ENCODE results near the gene CLSTN2.

Gene CLSTN2

GRCh38 chr3:140434261-140434905 is 499.4 kb downstream of the CLSTN2 start:
- no peak for DNase-seq

- DNase-seq = no peak
Measured at GRCh38 chr3:140436421-140436820, 501.4 kb downstream of the CLSTN2 start.

DNA sequence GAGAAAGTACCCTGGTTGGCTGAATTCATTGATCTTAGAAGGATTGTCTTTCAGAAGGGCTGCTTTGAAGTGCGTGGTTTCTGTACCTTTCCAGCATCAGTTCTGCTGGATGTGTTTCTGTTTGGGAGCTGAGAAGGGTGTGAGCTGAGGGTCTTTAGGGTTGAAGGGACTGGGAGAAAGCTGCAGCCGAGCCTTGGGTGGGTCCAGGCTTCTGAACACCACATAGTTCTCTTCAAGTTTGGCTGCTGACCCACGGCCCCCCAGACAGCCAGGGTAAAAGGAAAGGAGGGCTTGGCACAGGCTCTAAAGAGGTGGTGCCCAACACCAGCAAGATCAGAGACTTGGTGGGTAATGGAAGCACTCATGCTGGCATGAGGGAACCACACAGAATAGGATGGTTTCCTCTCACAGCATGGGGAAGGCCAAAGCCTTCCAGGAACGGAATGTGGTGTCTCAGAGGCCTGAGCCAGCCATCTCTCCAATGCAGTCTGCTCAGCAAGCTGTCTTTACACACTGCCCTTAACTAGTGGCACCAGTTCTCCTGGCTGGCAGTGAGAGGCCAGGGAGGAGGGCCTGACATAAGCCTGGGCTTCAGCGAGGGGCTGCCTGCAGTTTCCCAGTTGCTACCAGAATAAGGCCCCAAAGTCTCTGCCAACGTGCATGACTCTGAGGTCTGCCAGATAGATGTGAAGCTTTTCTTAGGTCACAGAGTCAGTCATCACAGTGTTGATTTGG is 503.9 kb downstream of the CLSTN2 start:
- no peak for DNase-seq

DNA sequence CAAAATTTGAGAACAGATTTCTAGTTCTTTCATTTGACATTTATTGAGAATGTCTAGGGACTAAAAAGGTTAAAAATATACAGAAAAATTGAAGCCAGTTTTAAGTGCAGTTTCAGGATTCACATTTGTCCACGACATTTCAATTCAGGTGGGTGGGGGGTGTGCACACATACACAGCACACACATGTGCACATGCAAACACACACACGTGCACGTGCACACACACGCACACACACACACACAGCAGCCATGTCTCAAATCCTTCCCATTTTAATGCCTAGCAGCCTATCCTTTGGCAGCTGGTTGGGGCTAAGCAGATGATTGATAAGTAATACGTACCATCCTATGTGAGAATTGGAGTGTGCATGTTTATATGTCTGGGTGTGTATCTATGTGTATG is 504.5 kb downstream of the CLSTN2 start:
- DNase-seq = no peak

- DNase-seq = no peak
Measured at GRCh38 chr3:140440446-140440845, 505.5 kb downstream of the CLSTN2 start.

DNA sequence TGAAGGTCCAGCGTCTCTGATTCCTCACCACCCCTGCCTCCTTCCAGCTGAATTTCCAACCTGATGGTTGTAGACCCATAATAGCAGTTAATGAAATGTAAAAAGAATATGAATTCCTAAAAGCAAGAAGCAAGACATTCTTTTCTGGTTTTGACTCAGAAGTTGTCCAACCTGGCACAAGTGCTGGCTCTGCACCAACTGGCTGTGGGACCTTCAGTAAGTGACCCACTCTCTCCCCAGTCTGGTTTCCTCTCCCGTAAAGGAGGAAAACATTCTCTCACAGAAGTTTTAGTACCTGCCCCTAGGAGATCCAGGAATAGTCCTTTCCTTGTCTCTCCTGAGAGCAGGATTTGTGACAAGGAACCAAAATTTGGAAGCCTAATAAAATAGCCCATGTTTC is 506.0 kb downstream of the CLSTN2 start:
- DNase-seq = no peak

- DNase-seq = no peak
Measured at GRCh38 chr3:140442621-140443020, 507.6 kb downstream of the CLSTN2 start.

- no peak for DNase-seq
Measured at GRCh38 chr3:140443073-140443472, 508.1 kb downstream of the CLSTN2 start.

GRCh38 chr3:140443806-140444205 is 508.8 kb downstream of the CLSTN2 start:
- DNase-seq = no peak

DNA sequence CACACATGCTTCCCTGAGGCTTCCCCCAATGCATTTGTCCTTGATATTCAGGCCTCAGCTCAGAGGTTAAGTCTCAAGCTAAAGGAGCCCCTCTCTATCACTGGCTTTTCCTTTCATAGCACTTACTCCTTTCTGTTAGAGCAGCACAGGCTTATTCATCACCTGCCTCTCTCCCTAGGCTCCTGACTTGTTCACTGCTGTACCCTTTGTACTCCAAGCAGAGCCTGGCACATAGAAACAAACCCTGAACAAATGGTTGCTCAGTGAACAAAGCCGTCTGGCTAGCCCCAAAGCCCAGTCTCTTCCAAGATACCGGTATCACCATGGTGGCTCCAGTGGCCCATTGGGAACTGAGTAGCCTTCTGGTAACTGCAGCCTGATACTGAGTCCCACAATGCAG is 511.7 kb downstream of the CLSTN2 start:
- DNase-seq = no peak

DNA sequence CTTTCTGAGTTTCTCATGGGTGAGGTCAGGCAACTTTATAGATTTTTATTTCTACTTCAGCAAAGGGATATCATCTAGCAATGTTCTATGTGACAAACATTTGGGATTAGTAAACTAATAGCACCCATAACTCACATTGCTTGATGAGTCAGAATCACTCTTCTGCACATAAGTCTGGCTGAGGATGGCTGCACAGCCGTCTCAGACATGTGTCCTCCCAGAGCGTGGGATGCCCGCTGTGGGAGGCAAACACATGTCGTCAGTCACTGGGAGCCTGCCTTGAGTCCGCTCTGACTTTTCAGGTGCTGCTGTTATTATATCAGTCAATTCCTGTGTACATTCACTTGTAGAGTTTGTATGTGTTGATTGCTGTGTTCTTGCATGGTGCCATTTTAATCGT is 512.2 kb downstream of the CLSTN2 start:
- DNase-seq = no peak

DNA sequence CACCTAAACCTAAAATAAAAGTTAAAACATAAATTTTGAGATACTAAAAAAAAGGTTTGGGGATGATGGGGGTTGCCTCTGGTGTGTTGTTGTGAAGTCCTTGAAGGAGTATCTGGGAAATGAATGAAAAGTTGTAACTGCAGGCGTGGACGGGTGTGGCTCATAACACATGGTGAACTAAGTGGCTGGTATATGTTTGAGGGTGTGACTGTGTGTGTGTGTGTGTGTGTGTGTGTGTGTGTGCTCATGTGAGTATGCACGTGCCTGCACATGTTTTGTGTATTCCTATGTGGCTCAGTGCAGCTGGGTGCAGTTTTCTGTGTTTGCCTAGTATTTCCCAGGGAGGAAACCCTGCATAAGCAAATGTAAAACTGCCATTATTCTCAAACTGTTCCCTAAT is 513.0 kb downstream of the CLSTN2 start:
- no peak for DNase-seq

DNA sequence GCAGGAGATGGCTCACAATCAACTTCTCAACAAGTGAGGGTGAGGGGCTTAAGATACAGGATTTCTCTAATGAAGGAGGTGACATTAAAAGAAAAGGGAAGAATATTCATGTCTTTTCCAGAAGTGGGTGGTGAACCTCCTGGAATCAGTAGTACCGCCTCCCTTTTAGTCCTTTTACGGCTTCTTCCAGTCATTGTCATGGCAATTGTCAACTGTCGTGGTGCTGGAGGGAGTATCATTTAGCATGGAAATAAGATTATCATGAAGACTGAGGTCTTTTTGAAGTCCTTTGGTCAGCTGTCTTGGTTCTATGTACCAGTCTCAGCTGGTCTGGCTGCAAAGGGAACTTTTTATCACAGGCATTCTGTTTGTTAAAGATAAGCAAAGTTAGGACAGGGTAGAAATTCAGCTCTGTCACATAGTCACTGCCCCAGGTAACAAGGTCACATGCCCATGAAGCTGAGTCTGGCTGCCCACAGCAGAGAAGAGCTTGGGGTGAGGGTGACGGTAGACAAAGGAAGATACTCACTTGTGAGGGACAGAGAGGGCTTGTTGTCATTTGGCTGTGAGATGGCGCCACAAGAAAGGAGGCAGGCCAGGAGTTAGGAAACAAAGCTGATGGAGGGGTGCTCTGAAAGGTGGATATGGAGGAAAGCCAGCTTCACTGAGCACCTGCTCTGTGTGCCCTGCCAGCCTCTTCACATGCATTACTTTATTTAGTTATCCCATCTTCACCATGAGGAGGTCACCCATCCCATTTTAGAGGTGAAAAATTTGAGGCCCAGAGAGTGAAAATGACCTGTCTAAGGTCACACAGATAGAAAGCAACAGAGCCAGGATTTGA is 514.6 kb downstream of the CLSTN2 start:
- no peak for DNase-seq

GRCh38 chr3:140453750-140454149 is 518.8 kb downstream of the CLSTN2 start:
- DNase-seq = no peak

DNA sequence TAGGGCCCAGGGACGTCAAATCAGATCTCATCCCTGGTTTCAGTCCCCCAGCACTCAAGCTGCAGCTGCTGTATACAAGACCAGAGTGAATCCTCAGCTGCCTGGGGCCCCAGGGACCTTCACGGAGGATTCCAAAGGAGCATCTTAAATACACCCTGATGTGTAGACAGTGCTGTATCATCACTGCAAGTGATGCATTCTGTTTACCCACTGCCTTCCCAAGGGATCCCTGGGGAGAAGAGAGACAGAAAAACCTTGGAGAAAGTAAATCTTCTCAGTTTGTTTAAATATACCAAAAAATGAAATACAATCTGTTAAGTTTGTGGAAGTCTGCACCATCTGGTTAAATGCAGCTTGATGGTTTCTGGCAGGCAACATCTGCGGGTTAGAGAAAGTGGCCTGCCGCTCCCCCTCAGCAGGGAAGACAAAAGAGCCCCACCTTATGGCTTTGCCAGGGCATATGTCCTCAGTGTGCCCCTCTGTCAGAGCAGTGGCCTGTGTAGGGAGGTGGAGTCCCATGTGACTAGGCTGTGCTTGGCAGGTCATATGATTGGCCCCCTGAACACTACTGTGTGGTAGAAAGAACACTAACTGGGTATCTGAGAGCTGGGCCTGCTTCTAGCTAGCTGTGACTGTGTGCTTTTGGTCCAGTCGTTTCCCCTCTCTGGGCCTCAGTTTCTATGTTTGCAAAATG is 520.7 kb downstream of the CLSTN2 start:
- DNase-seq = no peak

DNA sequence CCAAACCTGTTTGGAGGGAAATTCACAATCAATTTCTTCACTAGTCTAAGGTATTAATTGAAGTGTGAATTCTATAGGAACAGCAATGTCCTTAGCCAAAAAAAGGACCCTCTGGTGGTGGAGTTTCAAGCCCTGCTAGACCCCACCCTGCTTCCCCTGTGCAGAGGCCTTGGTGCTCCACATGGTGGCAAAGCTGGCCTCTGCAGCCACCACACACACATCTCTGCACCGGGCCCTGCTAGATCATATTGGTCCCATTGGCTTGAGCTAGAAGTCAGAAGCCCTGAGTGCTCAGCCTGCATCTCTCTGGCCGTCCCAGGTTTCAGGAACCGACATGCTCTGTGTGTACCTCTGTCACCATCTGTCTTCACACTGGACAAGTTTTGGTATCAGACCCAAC is 522.0 kb downstream of the CLSTN2 start:
- no peak for DNase-seq

GRCh38 chr3:140459462-140459861 is 524.5 kb downstream of the CLSTN2 start:
- DNase-seq = no peak

GRCh38 chr3:140461250-140461649 is 526.3 kb downstream of the CLSTN2 start:
- no peak for DNase-seq

DNA sequence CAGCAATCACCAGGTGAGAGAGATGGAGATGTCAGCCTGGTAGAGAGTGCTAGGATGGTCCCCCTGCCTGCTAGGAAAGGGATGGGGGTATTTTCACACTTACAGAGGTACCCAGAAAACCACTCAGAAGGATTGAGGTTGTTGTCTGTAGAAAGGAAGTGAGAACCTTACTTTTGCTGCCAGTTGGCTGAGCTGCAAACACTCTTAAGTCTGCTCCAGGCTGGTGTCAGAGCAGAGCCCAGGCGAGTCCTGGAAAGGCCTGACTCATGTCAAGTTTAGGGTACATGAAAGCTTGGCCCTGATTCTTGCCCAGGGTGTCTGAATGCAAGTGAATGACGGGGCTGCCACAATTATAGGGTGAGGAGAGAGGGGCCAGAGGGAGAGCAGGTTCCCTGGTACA is 528.4 kb downstream of the CLSTN2 start:
- DNase-seq = no peak

GRCh38 chr3:140465988-140466387 is 531.0 kb downstream of the CLSTN2 start:
- no peak for DNase-seq

DNA sequence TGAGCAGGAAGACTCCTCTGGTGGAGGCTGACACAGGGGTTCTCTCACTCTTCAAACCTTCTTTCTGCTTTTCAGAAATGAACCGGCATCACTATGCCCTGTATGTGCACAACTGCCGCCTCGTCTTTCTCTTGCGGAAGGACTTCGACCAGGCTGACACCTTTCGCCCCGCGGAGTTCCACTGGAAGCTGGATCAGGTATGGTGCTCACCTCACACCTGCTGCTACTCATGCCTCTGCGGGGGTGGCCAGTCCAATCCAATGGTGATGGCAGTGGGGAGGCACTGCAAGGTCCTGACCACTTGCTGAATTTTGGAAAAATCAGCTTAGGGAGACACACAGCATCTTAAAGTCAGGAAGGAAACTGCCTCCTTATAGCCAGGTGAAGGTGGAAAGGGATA is 531.5 kb downstream of the CLSTN2 start:
- DNase-seq = no peak

GRCh38 chr3:140467104-140467577 is 532.2 kb downstream of the CLSTN2 start:
- no peak for DNase-seq

- DNase-seq = no peak
Measured at GRCh38 chr3:140467796-140468315, 532.9 kb downstream of the CLSTN2 start.

Data from activated CD4-positive, alpha-beta T cell treated with anti-CD3 and anti-CD28 coated beads for 1 hour (primary cell).